H54 (cell line): ENCODE data around the gene EVX1.

ENCODE experiments used
- DNase-seq: peaks from one replicate; pipeline ENCODE4 v3.0.0; 2011; ENCODE audit warnings: low spot score, mixed read lengths; ENCODE audit not compliant: insufficient read length
- FAIRE-seq: peaks from 3 replicates; lab custom pipeline; 2011; peaks lifted over from hg19 to GRCh38; lab: Jason Lieb, UNC
- POLR2A ChIP-seq: IDR thresholded peaks from 2 replicates; pipeline ENCODE4 v1.6.1; 2011; ENCODE audit warnings: low read depth, mild to moderate bottlenecking, low read length

The EVX1 gene

DNA sequence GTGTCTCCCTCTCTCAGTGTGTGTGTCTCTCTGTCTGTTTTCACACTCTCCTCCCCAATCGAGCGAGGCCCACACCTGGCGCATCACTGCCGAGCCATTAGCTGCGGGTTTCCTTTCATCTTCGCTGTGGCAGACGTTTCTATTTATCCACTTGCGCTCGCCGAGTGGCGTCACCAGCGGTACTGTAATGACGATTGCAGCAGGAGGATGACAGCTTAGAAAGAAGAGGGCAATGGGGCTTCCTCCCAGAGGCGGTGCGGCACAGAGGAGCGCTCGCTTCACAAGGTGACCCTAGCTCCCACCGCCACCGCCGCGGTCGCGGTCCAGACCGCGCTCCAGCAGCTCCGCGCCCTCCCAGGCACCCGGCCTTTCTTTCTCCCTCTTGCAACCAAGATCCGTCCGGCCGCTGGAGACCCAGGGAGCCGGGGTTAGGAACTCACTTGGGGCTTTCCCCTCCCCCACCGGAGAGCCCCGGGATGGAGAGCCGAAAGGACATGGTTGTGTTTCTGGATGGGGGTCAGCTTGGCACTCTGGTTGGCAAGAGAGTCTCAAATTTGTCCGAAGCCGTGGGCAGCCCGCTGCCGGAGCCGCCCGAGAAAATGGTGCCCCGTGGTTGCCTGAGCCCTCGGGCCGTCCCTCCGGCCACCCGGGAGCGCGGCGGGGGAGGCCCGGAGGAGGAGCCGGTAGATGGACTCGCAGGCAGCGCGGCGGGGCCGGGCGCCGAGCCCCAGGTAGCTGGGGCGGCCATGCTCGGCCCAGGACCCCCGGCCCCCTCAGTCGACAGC lies at the start of gene EVX1:
Gene EVX1 (plus strand): TSS at position 248 of the 785 bp plus-strand sequence. CDS start 229 bp downstream, at position 477.
- DNase-seq (no peak), FAIRE-seq (no peak)
- no peak for TF ChIP-seq POLR2A

GRCh38 chr7:27193335-27194001 lies 49.1 kb upstream of the EVX1 start:
- no peak for DNase-seq
- no peak for TF ChIP-seq POLR2A
- FAIRE-seq = no peak

- DNase-seq (no peak), FAIRE-seq (no peak)
- TF ChIP-seq POLR2A = no peak
These were observed 48.6 kb upstream of the EVX1 start for GRCh38 chr7:27194002-27194352.

- FAIRE-seq (no peak), DNase-seq (no peak)
These were observed 47.8 kb upstream of the EVX1 start for GRCh38 chr7:27194686-27195379.

DNA sequence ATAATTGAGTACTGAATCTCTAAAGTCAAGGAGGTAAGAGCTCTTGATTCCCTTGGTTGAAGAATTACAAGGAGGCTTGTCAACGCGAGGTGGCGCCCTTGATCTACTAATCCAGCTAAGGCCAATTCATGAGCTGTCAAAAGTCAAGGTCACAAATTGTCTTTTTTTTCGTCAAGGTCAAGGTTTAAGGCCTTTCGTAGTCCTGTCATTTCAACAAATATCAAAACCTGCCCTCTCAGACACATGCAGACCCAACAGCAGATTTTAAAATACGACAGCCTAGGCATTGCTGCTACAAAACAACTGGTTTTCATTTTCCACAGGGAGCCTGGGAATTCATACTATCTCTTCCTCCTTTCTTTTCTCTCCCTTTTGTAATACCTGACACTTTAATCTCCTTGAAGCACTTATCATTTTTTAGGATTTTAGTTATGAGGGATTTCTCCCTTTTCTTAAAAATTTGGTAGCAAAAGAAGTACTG lies 46.3 kb upstream of the EVX1 start:
- FAIRE-seq = peak; percentile 75
- no peak for TF ChIP-seq POLR2A
- peak; percentile 95 for DNase-seq

More at GRCh38 chr7:27194686-27195379, 47.8 kb upstream of the EVX1 start:
- TF ChIP-seq POLR2A = no peak

- FAIRE-seq (no peak), DNase-seq (no peak)
- TF ChIP-seq POLR2A = no peak
These were observed 45.2 kb upstream of the EVX1 start for GRCh38 chr7:27197137-27198042.

- no peak for DNase-seq
These were observed 44.3 kb upstream of the EVX1 start for GRCh38 chr7:27198138-27198841.

GRCh38 chr7:27198871-27199801 lies 43.5 kb upstream of the EVX1 start:
- TF ChIP-seq POLR2A = no peak
- DNase-seq = no peak
- no peak for FAIRE-seq

More at GRCh38 chr7:27198138-27198841, 44.3 kb upstream of the EVX1 start:
- no peak for FAIRE-seq
- no peak for TF ChIP-seq POLR2A

GRCh38 chr7:27199849-27200760 lies 42.5 kb upstream of the EVX1 start, which contains the start of gene HOXA13:
HOXA13 (minus strand) TSS chr7:27200091; CDS start chr7:27200077, 14 bp downstream.
- peak; percentile 42 for TF ChIP-seq POLR2A
- DNase-seq (no peak), FAIRE-seq (no peak)

DNA sequence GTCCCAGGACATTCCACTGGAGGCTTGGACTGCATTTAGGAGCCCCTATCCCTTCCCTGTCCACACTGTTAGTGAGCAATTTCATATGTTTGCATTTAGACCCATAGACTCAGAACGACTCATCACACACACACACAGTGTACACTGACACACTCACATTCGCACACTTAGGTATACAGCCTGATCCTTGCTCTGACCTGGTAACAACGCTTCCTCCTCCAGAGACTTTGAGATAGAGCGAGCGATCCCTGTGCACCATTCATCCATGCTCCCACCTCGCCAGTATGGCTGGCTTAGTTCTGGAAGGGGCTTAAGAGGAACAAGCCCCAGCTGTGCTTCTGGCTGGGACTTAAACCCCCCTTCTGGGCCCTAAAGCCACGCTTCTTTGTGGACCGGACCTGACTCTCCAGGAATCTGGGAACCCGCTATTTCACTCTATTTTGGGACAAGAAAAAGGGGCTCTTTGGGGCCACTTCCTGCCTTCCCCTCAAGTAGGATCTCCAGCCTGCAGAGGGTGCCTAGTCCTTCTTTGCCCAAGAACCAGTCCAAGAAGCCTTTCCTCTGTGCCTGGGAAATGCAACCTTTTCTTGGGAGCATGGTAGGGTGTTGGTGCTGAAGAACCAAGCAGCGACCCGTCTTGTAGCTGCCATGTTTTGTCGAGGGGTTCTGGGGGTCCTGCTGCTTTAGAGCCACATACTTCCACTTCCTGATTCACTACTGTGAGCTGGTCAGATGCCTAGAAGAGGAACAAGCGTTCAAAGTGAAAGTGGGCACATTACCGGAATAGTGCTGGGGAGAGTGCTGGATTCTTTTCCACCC lies 41.6 kb upstream of the EVX1 start:
- no peak for TF ChIP-seq POLR2A
- no peak for FAIRE-seq
- DNase-seq = no peak
